HUES6 (cell line): ENCODE measurements around the gene GOLGA1.

ENCODE experiments used
- H3K27ac ChIP-seq: 2 replicates; pipeline ENCODE4 v1.7.0; 2013; ENCODE audit warnings: low read depth, mild to moderate bottlenecking, low read length, inconsistent platforms
- H3K27me3 ChIP-seq: 2 replicates; pipeline ENCODE4 v1.6.1; 2013; ENCODE audit warnings: low read length; ENCODE audit not compliant: control insufficient read depth, insufficient read depth
- H3K36me3 ChIP-seq: 2 replicates; pipeline ENCODE4 v1.6.1; 2013; ENCODE audit warnings: low read length; ENCODE audit not compliant: control insufficient read depth, insufficient read depth
- H3K4me1 ChIP-seq: 2 replicates; pipeline ENCODE4 v1.6.1; 2013; ENCODE audit warnings: low read length; ENCODE audit not compliant: control insufficient read depth, insufficient read depth
- H3K4me3 ChIP-seq: 2 replicates; pipeline ENCODE4 v1.5.1; 2013; ENCODE audit warnings: low read depth, low read length
- H3K9ac ChIP-seq: one replicate; pipeline ENCODE4 v1.6.1; 2013; ENCODE audit warnings: mild to moderate bottlenecking, low read length
- H3K9me3 ChIP-seq: 2 replicates; pipeline ENCODE4 v1.6.1; 2013; ENCODE audit warnings: low read depth, low read length; ENCODE audit not compliant: control insufficient read depth, insufficient read depth

The GOLGA1 gene

DNA sequence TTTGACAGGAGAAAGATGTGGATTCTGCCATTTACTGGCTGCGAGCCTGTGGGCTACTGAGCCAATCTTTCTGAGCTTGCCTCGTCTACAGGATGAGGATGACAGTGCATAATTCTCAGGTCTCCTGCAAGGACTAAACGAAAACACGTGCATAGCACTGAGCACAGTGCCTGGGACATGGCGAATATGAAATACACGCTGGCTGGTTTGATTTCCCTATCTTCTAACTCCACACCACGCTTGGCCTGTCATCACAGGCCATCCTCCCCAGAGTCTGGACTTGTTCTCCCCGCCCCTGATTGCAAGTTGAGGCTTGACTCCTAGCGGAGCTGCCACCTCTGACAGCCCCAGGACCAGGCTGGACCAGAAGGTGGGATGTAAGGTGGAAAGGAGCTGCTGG is 41.0 kb downstream of the GOLGA1 start:
- no peak overlapping the region for H3K9ac ChIP-seq
- peaks cover 20% of the 10 kb centered on the region for H3K36me3 ChIP-seq
- H3K27me3 ChIP-seq = no peaks in the 10 kb centered on the region
- H3K27ac ChIP-seq = no peak overlapping the region
- H3K4me1 ChIP-seq = no peaks in the 10 kb centered on the region
- no peak overlapping the region for H3K4me3 ChIP-seq
- no peaks in the 10 kb centered on the region for H3K9me3 ChIP-seq

DNA sequence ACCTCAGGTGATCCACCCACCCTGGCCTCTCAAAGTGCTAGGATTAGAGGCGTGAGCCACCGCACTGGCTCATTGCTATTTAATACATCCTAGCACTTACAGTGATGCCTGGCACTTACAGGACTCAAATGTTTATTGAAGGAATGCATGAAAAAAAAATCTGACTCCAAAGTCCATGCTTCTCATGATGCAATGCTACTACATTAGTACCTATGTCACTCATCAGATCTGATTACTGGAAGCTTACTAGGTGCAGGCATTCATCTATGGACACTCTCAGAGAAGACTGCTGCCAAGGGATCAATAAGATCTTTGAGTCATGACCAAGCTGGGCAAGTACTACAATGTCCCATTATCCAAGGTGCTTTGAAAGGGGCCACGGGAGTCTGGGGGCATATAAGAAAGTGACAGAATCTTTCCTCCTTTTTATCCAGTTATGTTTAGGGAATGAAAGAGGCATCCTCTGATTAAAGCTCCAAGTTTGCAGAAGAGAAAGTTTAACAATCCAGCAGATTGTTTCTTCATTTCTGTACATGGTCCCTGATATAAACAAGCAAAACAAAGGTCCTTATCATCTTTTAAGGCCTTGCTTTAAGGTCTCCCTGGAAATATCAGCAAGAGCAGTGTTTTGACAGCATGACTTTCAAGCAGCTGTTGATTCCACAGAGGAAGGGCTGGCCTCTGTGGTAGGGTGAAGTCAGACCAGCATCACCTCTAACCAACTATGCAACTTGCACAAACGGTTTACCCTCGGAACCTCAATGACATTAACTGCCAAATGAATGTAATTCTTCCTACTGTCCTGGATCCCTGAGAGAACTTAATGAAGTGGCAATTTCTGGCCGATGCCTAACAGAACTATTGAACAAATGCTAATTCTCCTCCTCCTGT is 43.1 kb downstream of the GOLGA1 start:
- Histone ChIP-seq H3K9me3 (no peaks in the 10 kb centered on the region), H3K9ac (no peak overlapping the region), H3K36me3 (peaks cover 25% of the 10 kb centered on the region), H3K27me3 (no peaks in the 10 kb centered on the region), H3K27ac (no peak overlapping the region), H3K4me1 (no peaks in the 10 kb centered on the region), H3K4me3 (no peak overlapping the region)

DNA sequence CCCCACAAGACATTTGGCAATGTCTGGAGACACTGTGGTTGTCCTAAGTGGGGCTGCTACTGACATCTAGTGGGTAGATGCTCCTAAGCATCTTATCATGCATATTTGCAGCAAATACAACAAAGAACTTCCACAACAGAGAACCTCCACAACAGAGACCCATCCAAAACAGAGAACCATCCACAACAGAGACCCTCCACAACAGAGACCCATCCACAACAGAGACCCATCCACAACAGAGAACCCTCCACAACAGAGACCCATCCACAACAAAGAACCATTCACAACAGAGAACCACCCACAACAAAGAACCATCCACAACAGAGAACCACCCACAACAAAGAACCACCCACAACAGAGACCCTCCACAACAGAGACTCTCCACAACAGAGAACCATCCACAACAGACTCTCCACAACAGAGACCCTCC is 46.1 kb downstream of the GOLGA1 start:
- H3K27ac ChIP-seq = no peak overlapping the region
- H3K4me3 ChIP-seq = no peak overlapping the region
- H3K9ac ChIP-seq = no peak overlapping the region
- H3K36me3 ChIP-seq = peaks cover 36% of the 10 kb centered on the region
- no peaks in the 10 kb centered on the region for H3K4me1 ChIP-seq
- H3K27me3 ChIP-seq = no peaks in the 10 kb centered on the region
- no peaks in the 10 kb centered on the region for H3K9me3 ChIP-seq

DNA sequence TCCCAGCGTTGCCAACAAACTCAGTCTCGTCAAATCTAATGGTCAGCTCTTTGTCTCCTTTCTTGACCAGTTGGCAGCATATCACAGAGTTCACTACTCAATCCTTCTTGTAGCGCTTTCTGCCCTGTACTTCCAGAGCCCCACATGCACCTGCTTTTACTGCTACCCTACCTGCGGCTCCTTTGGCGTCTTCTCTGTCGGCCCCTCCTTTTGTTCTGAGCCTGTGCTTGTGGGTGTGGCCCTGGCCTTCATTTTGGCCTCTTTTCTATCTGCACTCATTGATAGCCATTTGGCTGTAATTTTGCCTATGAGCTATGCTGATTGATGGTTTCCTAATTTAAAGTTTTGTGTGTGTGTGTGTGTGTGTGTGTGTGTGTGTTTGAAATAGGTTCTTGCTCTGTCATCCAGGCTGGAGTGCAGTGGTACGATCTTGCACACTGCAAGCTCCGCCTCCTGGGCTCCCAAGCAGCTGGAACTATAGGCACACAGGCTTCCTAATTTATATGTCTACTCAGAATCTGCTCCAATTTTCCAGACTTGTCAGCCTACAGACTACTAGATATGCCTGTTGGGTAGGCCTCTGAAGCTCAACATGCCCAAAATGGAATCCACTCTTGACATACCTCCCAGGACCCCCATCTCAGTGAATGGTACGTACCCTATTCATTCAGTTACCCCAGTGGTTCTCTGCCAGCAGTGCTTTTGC is 46.7 kb downstream of the GOLGA1 start:
- Histone ChIP-seq H3K9me3 (no peaks in the 10 kb centered on the region), H3K36me3 (peaks cover 36% of the 10 kb centered on the region), H3K9ac (no peak overlapping the region), H3K4me3 (no peak overlapping the region), H3K4me1 (no peaks in the 10 kb centered on the region), H3K27me3 (no peaks in the 10 kb centered on the region), H3K27ac (no peak overlapping the region)

DNA sequence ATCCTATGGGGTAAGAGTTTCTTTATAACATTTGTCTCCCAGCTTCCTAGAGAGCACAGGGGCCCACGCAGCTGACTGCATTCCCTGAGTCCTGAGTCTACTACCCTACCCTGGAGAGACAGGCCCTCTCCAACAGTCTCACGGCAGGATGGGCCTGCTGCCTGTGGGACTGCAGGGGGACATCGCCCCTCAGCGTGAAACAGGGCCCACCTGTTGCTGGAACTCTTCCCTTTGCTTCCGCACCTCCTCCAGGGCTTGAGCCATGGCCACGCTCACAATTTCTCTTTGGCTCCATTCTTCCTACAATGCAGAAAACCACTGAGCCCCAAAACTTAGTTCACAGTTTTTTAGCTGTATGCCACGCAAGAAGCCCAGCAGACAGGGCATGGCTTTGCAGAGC is 50.7 kb downstream of the GOLGA1 start:
- no peaks in the 10 kb centered on the region for H3K9me3 ChIP-seq
- H3K36me3 ChIP-seq = peaks cover 47% of the 10 kb centered on the region
- H3K9ac ChIP-seq = no peak overlapping the region
- no peaks in the 10 kb centered on the region for H3K27me3 ChIP-seq
- H3K27ac ChIP-seq = no peak overlapping the region
- H3K4me3 ChIP-seq = no peak overlapping the region
- H3K4me1 ChIP-seq = no peaks in the 10 kb centered on the region

DNA sequence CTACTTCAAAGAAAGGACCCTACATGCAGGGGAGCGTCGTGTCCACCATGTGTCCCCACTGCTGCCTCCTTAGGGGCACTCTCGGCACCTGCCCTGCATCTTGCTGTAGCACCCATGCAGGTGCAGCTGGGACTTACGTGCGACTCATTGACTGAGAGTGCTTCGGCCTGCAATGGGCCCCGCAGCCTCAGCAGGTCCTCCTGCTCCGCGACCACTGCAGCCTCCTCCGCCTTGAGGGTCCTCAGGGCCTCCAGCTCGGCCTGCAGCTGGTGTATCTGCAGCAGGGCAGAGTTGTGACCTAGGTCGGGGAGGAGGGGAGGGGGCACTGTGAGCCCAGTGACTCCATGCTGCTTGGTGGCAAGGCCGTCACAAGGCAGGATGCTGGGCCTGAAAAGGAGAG is 51.9 kb downstream of the GOLGA1 start:
- no peak overlapping the region for H3K4me3 ChIP-seq
- no peak overlapping the region for H3K27ac ChIP-seq
- H3K4me1 ChIP-seq = no peaks in the 10 kb centered on the region
- no peaks in the 10 kb centered on the region for H3K27me3 ChIP-seq
- H3K36me3 ChIP-seq = peaks cover 46% of the 10 kb centered on the region
- no peak overlapping the region for H3K9ac ChIP-seq
- H3K9me3 ChIP-seq = no peaks in the 10 kb centered on the region

DNA sequence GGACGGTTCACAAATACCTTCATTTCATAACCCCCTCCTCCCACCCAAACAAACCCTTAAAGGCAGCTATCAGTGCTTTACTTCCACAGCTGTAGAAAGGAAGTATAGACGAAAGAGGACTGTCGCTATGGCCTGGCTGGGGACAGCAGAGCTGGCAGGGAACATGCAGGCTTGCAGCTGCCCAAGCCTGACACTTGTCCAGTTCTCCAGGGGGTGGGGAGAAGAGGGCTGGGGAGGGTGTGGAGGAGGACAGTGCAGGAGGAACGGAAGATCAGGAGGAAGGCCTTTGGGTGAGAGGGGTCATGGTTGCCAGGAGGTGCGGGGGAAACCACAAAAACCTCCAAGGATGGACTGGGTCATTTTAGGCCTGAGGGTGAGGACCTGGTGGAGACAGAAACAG is 53.1 kb downstream of the GOLGA1 start:
- no peak overlapping the region for H3K4me3 ChIP-seq
- H3K27me3 ChIP-seq = no peaks in the 10 kb centered on the region
- H3K36me3 ChIP-seq = peaks cover 42% of the 10 kb centered on the region
- H3K27ac ChIP-seq = no peak overlapping the region
- H3K9me3 ChIP-seq = no peaks in the 10 kb centered on the region
- no peak overlapping the region for H3K9ac ChIP-seq
- no peaks in the 10 kb centered on the region for H3K4me1 ChIP-seq

DNA sequence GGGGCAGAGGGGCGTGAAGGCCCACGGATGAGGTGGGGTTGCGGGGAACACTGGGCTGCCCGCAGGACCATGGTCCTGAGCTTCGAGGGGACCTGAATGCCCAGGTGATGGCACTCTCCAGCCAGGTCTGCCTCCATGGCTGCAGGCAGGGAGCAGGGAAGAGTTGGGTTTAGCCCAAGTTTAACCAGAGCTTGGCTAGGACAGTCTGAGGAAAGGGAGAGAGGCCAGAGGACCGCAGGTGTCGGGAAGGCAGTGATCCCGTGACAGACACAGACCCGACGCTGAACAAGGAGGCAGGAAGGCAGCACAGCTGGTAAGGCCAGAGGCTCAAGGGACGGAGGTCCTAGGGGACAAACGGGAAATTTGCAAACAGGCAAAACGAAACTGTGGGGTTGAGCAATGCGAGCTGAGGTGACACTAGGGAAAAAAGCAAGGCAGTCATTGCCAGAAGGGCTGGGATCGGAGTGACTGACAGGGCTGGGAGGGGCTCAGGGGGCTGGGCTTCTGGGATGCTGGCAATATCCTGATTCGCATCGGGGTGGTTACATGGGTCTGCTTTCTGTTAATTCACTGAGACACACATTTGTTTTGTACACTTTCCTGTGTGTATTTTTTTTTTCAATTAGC is 53.9 kb downstream of the GOLGA1 start:
- H3K27me3 ChIP-seq = no peaks in the 10 kb centered on the region
- no peak overlapping the region for H3K9ac ChIP-seq
- no peak overlapping the region for H3K27ac ChIP-seq
- no peaks in the 10 kb centered on the region for H3K9me3 ChIP-seq
- peaks cover 7% of the 10 kb centered on the region for H3K4me1 ChIP-seq
- H3K4me3 ChIP-seq = no peak overlapping the region
- H3K36me3 ChIP-seq = peaks cover 49% of the 10 kb centered on the region

DNA sequence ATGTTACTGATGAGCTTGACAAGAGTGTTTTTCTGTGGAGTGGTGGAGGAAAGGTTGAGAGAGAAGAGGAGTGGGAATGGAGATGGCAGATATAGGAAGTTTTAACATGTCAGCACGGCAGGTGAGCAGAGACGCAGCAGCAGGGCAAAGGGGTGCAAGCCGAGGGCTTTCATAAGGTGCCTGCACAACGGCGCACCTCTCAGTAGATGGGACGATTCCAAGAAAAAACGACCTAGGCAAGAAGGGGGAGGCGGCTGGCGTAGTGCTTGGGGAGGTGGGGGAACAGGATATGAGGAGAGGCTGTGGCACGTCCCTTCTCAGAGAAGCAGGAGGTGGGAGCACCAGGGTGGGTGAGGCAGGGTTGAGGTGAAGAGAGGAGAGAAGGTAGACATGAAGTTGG is 54.4 kb downstream of the GOLGA1 start:
- H3K4me3 ChIP-seq = no peak overlapping the region
- peaks cover 9% of the 10 kb centered on the region for H3K4me1 ChIP-seq
- no peak overlapping the region for H3K9ac ChIP-seq

DNA sequence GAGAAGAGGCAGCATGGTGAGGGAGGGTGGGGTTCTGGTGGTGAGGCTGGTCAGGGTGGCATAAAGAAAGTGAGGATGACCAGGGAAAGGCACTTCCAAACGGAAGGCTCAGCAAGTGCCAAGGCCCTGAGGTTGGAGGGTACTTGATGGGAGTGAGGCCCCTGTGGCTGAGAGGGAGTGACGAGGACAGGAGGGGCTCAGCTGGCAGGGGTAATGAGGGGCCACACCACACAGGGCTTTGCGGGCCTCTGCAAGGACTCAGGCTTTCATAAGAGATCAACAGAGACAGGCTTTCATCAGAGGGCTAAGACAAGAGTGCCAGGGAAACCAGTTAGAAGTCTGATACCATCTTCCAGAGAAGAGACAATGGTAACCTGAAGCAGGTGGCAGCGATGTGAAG is 55.3 kb downstream of the GOLGA1 start:
- H3K9ac ChIP-seq = no peak overlapping the region
- H3K4me1 ChIP-seq = peaks cover 18% of the 10 kb centered on the region
- H3K9me3 ChIP-seq = no peaks in the 10 kb centered on the region
- no peak overlapping the region for H3K27ac ChIP-seq
- peaks cover 43% of the 10 kb centered on the region for H3K36me3 ChIP-seq
- no peak overlapping the region for H3K4me3 ChIP-seq
- H3K27me3 ChIP-seq = no peaks in the 10 kb centered on the region

More for the DNA sequence above, 54.4 kb downstream of the GOLGA1 start:
- Histone ChIP-seq H3K27me3 (no peaks in the 10 kb centered on the region), H3K36me3 (peaks cover 51% of the 10 kb centered on the region), H3K27ac (no peak overlapping the region), H3K9me3 (no peaks in the 10 kb centered on the region)

DNA sequence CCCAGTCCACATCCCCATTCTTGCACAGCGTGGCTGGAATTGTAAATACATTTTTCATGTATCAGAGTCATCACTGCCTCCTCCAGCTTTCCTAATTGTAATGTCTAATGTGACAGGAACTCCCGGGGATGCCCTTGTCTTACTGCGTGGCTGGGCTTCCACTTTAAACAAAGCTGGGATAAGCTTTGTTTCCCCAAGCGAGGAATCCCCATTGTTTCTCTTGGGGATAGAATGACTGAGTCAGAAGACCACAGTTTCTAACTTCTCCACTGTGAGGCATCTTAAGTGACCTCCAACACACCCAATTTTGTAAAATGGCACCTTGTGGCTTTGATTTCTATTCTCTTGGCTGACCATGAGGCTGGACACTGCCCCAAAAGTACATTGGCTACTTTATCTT is 56.5 kb downstream of the GOLGA1 start:
- Histone ChIP-seq H3K4me3 (no peak overlapping the region), H3K9me3 (no peaks in the 10 kb centered on the region), H3K4me1 (peaks cover 28% of the 10 kb centered on the region), H3K9ac (no peak overlapping the region), H3K27me3 (no peaks in the 10 kb centered on the region), H3K27ac (no peak overlapping the region), H3K36me3 (peaks cover 32% of the 10 kb centered on the region)
